Measurements from ENCODE around the gene SHQ1.
"Not testable (repeated sequence)": the region's sequence is repeated elsewhere in the genome, so short reads cannot be mapped to it uniquely, and the experiment has no call there.

Gene SHQ1

DNA sequence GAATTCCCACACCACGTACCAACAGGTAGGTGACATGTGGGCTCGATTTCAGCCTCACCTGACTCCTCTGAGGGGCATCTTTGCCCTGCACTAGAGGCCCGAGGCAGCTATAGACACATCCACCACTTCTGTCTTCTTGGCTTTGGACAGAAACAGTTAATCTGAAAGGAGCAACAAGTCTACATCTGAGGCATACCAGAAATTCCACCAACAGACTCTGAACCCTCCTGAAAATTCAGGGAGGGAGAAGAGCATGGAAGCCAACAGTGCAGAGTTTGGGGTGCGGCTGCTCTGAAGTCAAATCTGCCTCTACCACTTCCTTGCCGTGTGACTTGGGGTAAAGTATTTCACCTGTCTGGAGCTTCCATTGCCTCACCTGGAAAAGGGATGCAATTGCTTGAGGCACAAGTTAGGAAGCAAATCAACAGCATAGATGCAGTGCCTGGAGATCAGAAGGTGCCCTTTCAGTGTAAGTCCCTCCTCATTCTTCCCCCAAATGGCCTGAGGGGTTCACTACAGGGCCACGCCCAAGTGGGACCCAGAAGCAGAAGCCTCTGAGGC, 119.8 kb downstream of the SHQ1 start:
- no peak for ATAC-seq
- Mint-ChIP-seq H3K9me3 (peaks cover 3% of the 10 kb centered on the region), H3K27ac (no peak overlapping the region), H3K27me3 (peaks cover 22% of the 10 kb centered on the region), H3K4me3 (no peak overlapping the region), H3K36me3 (peaks cover 6% of the 10 kb centered on the region), H3K4me1 (peaks cover 5% of the 10 kb centered on the region)

DNA sequence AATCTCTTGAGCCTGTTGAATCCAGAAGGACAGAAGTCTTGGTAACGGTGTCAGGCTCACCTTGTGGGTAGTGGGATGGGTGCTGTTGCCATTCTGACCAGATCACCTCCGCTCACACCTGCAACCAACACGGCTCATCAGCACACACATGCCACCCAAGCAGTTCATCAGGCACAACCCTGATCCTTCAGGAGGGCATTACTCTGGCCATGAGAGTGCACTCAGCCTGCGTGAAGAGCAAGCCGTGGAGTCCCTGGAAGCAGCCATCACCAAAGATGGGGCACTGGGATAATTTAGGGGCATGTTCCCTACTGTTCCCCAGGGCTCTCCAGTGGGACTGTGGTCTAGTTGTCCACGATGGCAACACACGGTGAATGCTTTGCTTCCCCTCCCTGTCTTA, 120.5 kb downstream of the SHQ1 start:
- Mint-ChIP-seq H3K27ac (no peak overlapping the region), H3K4me3 (no peak overlapping the region), H3K9me3 (no peaks in the 10 kb centered on the region), H3K4me1 (peaks cover 10% of the 10 kb centered on the region), H3K36me3 (no peaks in the 10 kb centered on the region), H3K27me3 (peaks cover 15% of the 10 kb centered on the region)
- ATAC-seq = no peak

DNA sequence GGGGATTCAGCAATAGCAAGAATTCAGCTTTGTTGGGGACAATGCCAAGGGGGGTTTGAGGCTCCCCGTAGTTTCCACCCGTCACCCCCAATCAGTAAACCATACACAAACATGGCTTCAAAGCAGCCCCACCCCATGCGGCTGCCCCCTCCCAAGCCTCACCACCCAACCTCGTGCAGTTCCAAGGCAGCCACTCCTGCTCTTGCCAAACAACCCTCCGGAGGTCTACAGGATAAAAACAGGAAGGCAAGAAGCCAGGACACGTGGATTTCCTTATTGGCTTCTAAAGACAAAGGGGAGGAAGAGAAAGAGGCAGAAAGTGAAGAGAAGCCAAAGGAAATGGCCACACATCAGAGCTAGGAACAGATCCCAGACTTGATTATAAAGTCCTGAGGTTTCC, 121.1 kb downstream of the SHQ1 start:
- no peak for ATAC-seq
- H3K4me1 Mint-ChIP-seq = peaks cover 10% of the 10 kb centered on the region
- no peaks in the 10 kb centered on the region for H3K36me3 Mint-ChIP-seq
- no peak overlapping the region for H3K4me3 Mint-ChIP-seq
- no peaks in the 10 kb centered on the region for H3K9me3 Mint-ChIP-seq
- peaks cover 14% of the 10 kb centered on the region for H3K27me3 Mint-ChIP-seq
- no peak overlapping the region for H3K27ac Mint-ChIP-seq

DNA sequence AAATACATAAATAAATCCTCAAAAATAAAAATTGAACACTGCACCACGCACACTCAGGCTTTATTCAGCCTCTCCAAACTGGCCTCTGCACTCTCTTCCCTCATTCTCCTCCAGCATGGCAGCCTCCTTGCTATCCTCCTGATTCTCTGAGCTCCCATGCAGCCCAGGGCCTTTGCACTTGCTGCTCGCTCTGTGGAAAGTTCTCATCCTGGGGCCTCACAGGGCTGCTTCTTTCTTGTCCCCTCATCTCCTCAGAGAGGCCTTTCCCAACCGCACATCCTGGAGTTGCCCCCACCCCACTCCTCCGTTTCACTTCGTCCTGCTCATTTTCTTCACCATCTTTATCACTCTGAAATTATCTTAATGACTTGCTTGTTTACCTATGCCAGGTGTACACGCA, 123.0 kb downstream of the SHQ1 start:
- ATAC-seq = no peak
- H3K36me3 Mint-ChIP-seq = no peaks in the 10 kb centered on the region
- H3K27ac Mint-ChIP-seq = no peak overlapping the region
- peaks cover 10% of the 10 kb centered on the region for H3K4me1 Mint-ChIP-seq
- H3K27me3 Mint-ChIP-seq = peaks cover 14% of the 10 kb centered on the region
- no peak overlapping the region for H3K4me3 Mint-ChIP-seq
- H3K9me3 Mint-ChIP-seq = no peaks in the 10 kb centered on the region

DNA sequence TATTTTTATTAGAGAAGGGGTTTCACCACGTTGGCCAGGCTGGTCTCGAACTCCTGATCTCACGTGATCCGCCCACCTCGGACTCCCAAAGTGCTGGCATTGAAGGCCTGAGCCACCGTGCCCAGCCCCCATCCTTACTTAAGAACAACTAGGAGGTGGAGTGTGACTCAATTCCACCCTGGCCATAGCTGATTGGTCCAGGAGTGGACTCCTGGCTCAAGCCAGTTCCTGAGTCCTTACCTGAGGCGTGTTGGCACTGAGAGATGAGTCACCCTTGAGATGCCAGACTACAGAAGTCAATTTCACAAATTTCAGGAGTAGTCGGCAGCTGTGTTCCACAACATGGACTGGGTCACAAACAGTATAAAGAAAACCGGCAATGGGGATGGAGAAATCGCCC, 124.2 kb downstream of the SHQ1 start:
- Mint-ChIP-seq H3K4me3 (no peak overlapping the region), H3K27me3 (peaks cover 14% of the 10 kb centered on the region), H3K9me3 (peaks cover 2% of the 10 kb centered on the region), H3K36me3 (no peaks in the 10 kb centered on the region), H3K4me1 (peaks cover 10% of the 10 kb centered on the region), H3K27ac (no peak overlapping the region)
- ATAC-seq = no peak

DNA sequence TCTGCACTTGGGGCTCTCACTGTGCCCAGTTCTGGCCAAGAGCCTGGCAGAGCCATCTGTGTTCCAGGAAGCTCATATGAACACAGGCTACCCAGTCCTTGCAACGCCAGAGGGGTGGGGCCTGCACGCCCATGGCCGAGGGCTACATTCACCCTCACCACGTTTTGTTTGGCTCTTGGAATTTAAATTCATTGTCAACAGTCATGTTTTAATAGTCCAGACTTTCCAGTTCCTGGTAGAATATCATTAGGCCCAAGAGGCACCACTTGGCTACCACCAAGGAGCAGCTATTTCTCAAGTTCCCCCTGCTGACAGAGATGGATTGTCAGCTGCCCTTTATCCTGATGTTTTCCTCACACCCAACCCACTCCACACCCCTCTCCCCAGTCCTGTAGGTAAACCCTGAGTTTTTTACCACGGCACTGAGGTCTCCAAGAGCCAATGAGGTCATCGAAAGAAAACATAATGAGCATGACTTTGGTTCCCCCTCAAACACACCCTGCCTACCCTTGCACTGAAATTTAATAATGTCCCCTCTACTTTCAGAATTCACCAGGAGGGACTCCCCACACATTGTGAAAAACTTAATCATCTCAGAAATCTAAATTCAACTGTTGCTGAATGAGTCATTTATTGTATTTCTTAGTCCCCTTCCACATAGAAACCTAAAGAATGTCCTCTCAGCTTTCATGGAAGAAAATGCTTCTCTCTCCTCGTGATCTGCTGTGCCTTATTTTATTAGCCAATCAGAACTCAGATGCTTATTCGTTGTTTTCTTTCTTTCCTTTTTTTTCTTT, 125.1 kb downstream of the SHQ1 start:
- peaks cover 10% of the 10 kb centered on the region for H3K4me1 Mint-ChIP-seq
- ATAC-seq = peak; percentile 72
- H3K36me3 Mint-ChIP-seq = no peaks in the 10 kb centered on the region
- no peak overlapping the region for H3K27ac Mint-ChIP-seq
- H3K27me3 Mint-ChIP-seq = peaks cover 14% of the 10 kb centered on the region
- H3K9me3 Mint-ChIP-seq = peaks cover 5% of the 10 kb centered on the region
- H3K4me3 Mint-ChIP-seq = no peak overlapping the region

- no peak for ATAC-seq
- peaks cover 5% of the 10 kb centered on the region for H3K9me3 Mint-ChIP-seq
These were observed 126.4 kb downstream of the SHQ1 start for GRCh38 chr3:72721683-72722381.

GRCh38 chr3:72720566-72720965, 127.7 kb downstream of the SHQ1 start:
- peaks cover 10% of the 10 kb centered on the region for H3K4me1 Mint-ChIP-seq
- H3K9me3 Mint-ChIP-seq = peaks cover 5% of the 10 kb centered on the region
- no peak for ATAC-seq
- no peak overlapping the region for H3K27ac Mint-ChIP-seq
- H3K36me3 Mint-ChIP-seq = no peaks in the 10 kb centered on the region
- no peaks in the 10 kb centered on the region for H3K27me3 Mint-ChIP-seq
- no peak overlapping the region for H3K4me3 Mint-ChIP-seq

More at GRCh38 chr3:72721683-72722381, 126.4 kb downstream of the SHQ1 start:
- Mint-ChIP-seq H3K4me3 (no peak overlapping the region), H3K4me1 (peaks cover 10% of the 10 kb centered on the region), H3K27ac (no peak overlapping the region), H3K27me3 (peaks cover under 1% of the 10 kb centered on the region), H3K36me3 (no peaks in the 10 kb centered on the region)

- Mint-ChIP-seq H3K27ac (no peak overlapping the region), H3K9me3 (peaks cover 10% of the 10 kb centered on the region), H3K4me3 (no peak overlapping the region)
These were observed 129.1 kb downstream of the SHQ1 start for GRCh38 chr3:72719137-72719536.

DNA sequence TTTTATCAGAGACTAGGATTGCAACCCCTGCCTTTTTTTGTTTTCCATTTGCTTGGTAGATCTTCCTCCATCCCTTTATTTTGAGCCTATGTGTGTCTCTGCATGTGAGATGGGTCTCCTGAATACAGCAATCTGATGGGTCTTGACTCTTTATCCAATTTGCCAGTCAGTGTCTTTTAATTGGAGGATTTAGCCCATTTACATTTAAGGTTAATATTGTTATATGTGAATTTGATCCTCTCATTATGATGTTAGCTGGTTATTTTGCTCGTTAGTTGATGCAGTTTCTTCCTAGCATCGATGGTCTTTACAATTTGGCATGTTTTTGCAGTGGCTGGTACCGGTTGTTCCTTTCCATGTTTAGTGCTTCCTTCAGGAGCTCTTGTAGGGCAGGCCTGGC, 134.1 kb downstream of the SHQ1 start:
- H3K27ac Mint-ChIP-seq, H3K4me1 Mint-ChIP-seq, H3K9me3 Mint-ChIP-seq, H3K4me3 Mint-ChIP-seq, ATAC-seq, H3K36me3 Mint-ChIP-seq: not testable (repeated sequence)
- peaks cover 11% of the 10 kb centered on the region for H3K27me3 Mint-ChIP-seq

More at GRCh38 chr3:72719137-72719536, 129.1 kb downstream of the SHQ1 start:
- Mint-ChIP-seq H3K36me3 (peaks cover 9% of the 10 kb centered on the region), H3K4me1 (peaks cover 10% of the 10 kb centered on the region), H3K27me3 (peaks cover 11% of the 10 kb centered on the region)
- ATAC-seq = no peak

DNA sequence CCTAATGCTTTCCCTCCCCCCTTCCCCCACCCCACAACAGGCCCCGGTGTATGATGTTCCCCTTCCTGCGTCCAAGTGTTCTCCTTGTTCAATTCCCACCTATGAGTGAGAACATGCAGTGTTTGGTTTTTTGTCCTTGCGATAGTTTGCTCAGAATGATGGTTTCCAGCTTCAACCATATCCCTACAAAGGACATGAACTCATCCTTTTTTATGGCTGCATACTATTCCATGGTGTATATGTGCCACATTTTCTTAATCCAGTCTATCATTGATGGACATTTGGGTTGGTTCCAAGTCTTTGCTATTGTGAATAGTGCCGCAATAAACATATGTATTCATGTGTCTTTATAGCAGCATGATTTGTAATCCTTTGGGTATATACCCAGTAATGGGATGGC, 137.8 kb downstream of the SHQ1 start:
- H3K36me3 Mint-ChIP-seq, H3K4me3 Mint-ChIP-seq, H3K9me3 Mint-ChIP-seq, H3K27ac Mint-ChIP-seq, ATAC-seq, H3K4me1 Mint-ChIP-seq: not testable (repeated sequence)
- H3K27me3 Mint-ChIP-seq = peaks cover 11% of the 10 kb centered on the region

DNA sequence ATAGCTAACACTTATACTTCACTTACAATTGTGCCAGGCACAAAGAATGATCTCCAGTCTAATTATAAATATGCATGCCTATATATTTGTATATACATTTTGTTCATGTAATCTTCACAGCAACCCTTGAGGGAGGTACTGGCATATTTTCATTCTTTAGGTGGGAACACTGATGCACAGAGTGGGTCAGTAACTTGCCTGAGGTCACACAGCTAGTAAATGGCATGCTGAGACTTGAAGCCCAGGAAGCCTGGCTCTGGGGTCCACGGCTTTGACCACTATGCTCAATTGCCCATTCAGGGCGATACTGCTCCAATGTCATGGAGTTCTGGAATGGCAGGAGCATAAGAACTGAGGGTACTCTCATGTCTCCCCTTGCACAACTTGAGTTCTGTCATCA, 139.8 kb downstream of the SHQ1 start:
- ATAC-seq = no peak
- Mint-ChIP-seq H3K27ac (no peak overlapping the region), H3K4me1 (no peaks in the 10 kb centered on the region), H3K4me3 (no peak overlapping the region), H3K9me3 (no peaks in the 10 kb centered on the region), H3K27me3 (no peaks in the 10 kb centered on the region), H3K36me3 (no peaks in the 10 kb centered on the region)

GRCh38 chr3:72702997-72703396, 145.2 kb downstream of the SHQ1 start:
- no peak overlapping the region for H3K27ac Mint-ChIP-seq
- no peaks in the 10 kb centered on the region for H3K36me3 Mint-ChIP-seq
- no peaks in the 10 kb centered on the region for H3K9me3 Mint-ChIP-seq
- H3K4me1 Mint-ChIP-seq = no peaks in the 10 kb centered on the region
- no peak overlapping the region for H3K4me3 Mint-ChIP-seq
- ATAC-seq = no peak
- peaks cover 19% of the 10 kb centered on the region for H3K27me3 Mint-ChIP-seq

- Mint-ChIP-seq H3K27ac (no peak overlapping the region), H3K9me3 (no peaks in the 10 kb centered on the region), H3K4me1 (no peaks in the 10 kb centered on the region), H3K4me3 (no peak overlapping the region), H3K27me3 (peaks cover 25% of the 10 kb centered on the region), H3K36me3 (no peaks in the 10 kb centered on the region)
- ATAC-seq = no peak
These were observed 145.9 kb downstream of the SHQ1 start for GRCh38 chr3:72702390-72702789.

DNA sequence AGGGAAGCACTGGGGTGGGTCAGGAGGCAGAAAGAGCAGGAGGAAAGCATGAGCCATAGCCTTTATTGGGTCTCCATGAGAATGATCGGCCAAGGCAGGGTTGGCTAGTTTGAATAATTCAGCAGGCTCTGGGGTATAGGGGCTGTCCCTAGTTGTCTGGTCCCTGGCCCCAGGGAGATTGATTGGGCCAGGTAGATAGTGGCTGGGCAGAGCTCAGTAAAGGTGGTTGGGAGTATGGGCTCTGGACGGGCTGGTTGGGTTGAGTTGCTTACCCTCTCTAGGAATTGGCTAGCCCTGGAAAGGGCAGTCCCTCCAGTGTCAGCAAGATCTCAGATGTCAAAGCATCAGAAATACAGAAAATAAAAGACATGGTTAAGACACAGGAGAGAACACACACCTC, 148.1 kb downstream of the SHQ1 start:
- Mint-ChIP-seq H3K4me3 (no peak overlapping the region), H3K9me3 (no peaks in the 10 kb centered on the region), H3K4me1 (no peaks in the 10 kb centered on the region), H3K36me3 (no peaks in the 10 kb centered on the region), H3K27ac (no peak overlapping the region), H3K27me3 (peaks cover 29% of the 10 kb centered on the region)
- no peak for ATAC-seq

DNA sequence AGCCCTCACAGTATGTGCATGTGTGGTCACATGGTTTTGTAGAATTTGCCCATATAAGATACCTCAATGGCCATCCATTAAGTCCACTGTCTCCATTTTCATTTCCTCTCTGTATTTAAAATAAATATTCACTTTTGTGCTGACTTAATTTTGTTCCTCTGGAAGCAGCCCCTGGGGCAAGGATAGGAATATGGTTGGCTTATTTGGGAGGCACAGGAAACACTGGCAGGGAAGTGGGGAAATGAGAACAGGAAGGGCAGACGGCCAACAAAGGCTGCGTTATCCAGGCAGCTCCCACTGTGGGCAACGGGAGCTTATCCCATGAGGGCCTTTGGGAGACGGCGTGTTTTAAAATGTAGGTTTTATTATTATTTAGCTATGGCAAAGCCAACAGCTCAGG, 148.6 kb downstream of the SHQ1 start:
- ATAC-seq = no peak
- no peak overlapping the region for H3K4me3 Mint-ChIP-seq
- H3K4me1 Mint-ChIP-seq = no peaks in the 10 kb centered on the region
- no peak overlapping the region for H3K27ac Mint-ChIP-seq
- H3K9me3 Mint-ChIP-seq = no peaks in the 10 kb centered on the region
- peaks cover 29% of the 10 kb centered on the region for H3K27me3 Mint-ChIP-seq
- no peaks in the 10 kb centered on the region for H3K36me3 Mint-ChIP-seq

Measured in stimulated activated memory B cell treated with anti-CD40 and anti-IgM and Interleukin-4, amounts not matched to agents 10 μg/mL and 1 μg/mL and 100 μg/mL, for 72 hours (primary cell).